Measurements from ENCODE around the gene PSTPIP2.
"Not testable (repeated sequence)": the region's sequence is repeated elsewhere in the genome, so short reads cannot be mapped to it uniquely, and the experiment has no call there.

Gene PSTPIP2

GRCh38 chr18:46071653-46072375 lies at the start of gene PSTPIP2:
Gene PSTPIP2 (minus strand): TSS chr18:46072260. CDS start chr18:46072188, 72 bp downstream.
- DNase-seq (ENCODE audit: extremely low read depth in 1 of 2, low read depth in 1 of 2), result peak; percentile 38 to 60

DNA sequence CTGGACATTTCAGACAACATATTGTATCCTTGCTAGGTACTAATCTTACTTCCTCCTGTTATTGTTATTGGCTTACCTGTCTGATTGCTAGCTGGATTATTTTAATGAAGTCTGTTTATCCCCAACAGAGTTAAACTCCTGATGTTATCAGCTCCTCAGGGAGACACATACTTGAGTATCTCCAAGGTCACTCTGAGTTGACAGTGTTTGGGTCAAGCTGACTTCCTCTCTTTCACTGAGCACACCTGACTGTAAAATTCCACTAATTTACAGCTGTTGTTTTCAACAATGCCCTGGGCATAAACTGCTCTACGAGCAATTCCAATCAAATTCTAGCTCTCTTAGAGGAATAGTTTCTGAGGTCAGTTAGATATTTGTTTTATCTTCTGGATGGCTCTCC lies 41.7 kb upstream of the PSTPIP2 start:
- DNase-seq (ENCODE audit: extremely low read depth in 1 of 2, low read depth in 1 of 2), result no peak

GRCh38 chr18:46110406-46110805 lies 38.3 kb upstream of the PSTPIP2 start:
- DNase-seq (ENCODE audit: extremely low read depth in 1 of 2, low read depth in 1 of 2), result no peak

- no peak for DNase-seq (ENCODE audit: extremely low read depth in 1 of 2, low read depth in 1 of 2)
Measured at GRCh38 chr18:46109386-46109785, 37.3 kb upstream of the PSTPIP2 start.

GRCh38 chr18:46104128-46104911 lies 32.3 kb upstream of the PSTPIP2 start, which contains the start of gene HAUS1:
Gene HAUS1 (plus strand): TSS chr18:46104385. CDS start chr18:46104412, 27 bp downstream.
- DNase-seq (ENCODE audit: extremely low read depth in 1 of 2, low read depth in 1 of 2), result peak; percentile 46 to 70

- DNase-seq (ENCODE audit: extremely low read depth in 1 of 2, low read depth in 1 of 2), result no peak
Measured at GRCh38 chr18:46099463-46099862, 27.4 kb upstream of the PSTPIP2 start.

DNA sequence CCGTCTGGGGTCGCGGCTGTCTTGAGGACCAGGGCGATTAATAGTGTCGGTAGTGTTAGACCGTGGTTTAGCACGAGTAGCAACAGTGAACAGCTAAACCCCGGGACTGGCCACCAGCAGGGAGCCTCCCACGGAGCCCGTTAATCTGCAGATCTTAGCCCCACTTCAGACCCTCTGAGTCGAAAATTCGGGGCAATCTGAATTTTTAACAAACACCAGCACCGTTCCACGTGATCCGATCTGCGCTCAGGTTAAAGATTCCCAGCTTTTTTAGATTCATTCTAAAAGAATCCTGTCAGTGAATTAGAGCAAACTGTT lies 26.5 kb upstream of the PSTPIP2 start:
- DNase-seq (ENCODE audit: extremely low read depth in 1 of 2, low read depth in 1 of 2), result no peak

GRCh38 chr18:46097801-46098615 lies 25.9 kb upstream of the PSTPIP2 start, which contains the start of gene ATP5F1A:
Gene ATP5F1A (minus strand): TSS chr18:46098296. CDS start chr18:46098231, 65 bp downstream.
- peak; percentile 65 to 78 for DNase-seq (ENCODE audit: extremely low read depth in 1 of 2, low read depth in 1 of 2)

GRCh38 chr18:46097431-46097800 lies 25.4 kb upstream of the PSTPIP2 start:
- no peak for DNase-seq (ENCODE audit: extremely low read depth in 1 of 2, low read depth in 1 of 2)

DNA sequence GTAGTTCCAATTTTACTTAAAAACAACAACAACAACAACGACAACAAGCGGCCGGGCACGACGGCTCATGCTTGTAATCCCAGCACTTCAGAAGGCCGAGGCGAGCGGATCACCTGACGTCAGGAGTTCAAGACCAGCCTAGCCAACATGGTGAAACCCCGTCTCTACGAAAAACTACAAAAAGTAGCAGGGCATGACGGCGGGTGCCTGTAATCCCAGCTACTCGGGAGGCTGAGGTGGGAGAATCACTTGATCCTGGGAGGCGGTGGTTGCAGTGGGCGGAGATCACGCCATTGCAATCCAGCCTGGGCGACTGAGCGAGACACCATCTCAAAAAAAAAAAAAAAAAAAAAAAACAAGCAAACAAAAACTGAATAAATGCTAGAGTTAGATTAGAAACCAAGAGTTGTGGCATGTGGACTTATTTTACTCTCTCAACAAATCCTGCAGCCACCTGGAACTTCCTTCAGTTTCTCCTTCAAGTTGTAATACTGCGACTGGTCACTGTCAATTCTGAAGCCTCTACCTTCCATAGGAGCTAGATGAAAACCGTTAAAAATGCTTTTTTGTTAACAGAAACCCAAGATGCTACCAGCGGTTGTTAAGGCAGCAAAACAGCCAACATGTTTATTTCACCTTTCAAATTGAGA lies 24.7 kb upstream of the PSTPIP2 start:
- no peak for DNase-seq (ENCODE audit: extremely low read depth in 1 of 2, low read depth in 1 of 2)

DNA sequence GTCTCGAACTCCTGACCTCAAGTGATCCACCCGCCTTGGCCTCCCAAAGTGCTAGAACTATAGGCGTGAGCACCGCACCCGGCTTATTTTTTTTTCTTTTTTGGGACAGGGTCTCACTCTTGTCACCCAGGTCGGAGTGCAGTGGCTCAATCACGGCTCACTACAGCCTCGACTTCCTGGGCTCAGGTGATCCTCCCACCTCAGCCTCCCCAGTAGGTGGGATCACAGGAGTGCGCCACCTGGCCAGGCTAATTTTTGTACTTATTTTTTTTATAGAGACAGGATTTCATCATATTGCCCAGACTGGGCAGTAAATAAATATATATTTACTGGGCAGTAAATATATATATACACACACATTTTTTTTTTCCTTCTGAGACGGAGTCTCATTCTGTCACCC lies 23.5 kb upstream of the PSTPIP2 start:
- DNase-seq (ENCODE audit: extremely low read depth in 1 of 2, low read depth in 1 of 2), result no peak

DNA sequence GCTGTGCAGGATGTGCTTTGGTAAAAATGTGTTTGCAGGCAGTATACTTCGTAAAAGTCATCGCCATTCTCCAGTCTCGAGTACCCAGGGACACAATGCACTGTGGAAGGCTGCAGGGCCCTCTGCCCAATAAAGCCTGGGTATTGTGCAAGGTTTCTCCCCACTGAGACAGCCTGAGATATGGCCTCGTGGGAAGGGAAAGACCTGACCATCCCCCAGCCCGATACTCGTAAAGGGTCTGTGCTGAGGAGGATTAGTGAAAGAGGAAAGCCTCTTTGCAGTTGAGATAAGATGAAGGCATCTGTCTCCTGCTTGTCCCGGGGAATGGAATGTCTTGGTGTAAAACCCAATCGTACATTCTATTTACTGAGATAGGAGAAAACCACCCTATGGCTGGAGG lies 16.4 kb upstream of the PSTPIP2 start:
- DNase-seq (ENCODE audit: extremely low read depth in 1 of 2, low read depth in 1 of 2), result not testable (repeated sequence)

GRCh38 chr18:46084431-46084830 lies 12.4 kb upstream of the PSTPIP2 start:
- no peak for DNase-seq (ENCODE audit: extremely low read depth in 1 of 2, low read depth in 1 of 2)

DNA sequence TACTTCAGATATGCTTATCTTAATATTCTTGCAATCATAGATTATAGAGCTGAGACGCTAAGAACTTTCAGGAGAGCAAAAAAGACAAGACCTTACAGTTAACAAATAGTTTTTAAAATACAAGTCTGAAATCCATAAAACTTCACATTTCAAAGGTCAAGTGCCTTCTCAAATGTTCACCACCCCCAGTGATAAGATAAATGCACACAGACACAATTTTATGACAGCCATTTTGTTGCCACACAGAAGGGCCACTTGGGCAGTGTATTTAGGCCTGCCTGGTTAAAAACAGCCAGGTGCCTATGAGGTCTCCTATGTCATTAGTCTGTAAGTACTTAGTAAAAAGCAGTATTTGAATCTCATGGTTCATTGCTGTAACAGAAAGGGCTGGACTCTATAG lies 8.1 kb upstream of the PSTPIP2 start:
- DNase-seq (ENCODE audit: extremely low read depth in 1 of 2, low read depth in 1 of 2), result no peak

DNA sequence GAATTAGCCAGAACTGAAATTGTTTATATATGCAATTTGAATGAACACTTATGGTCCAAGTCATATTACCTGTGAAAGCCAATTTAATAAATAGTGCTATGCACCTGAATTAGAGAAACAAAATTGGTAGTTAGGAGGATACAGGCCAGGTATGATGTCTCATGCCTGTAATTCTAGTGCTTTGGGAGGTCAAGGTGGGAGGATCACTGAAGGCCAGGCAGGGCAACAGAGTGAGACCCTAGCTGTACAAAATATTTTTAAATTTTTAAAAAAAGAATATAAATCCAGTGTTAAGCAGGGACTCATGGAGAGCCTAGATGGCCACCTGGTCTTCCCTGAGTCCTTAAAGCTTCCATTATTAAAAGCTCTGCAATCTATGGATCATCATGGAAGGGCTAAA lies 7.3 kb upstream of the PSTPIP2 start:
- DNase-seq (ENCODE audit: extremely low read depth in 1 of 2, low read depth in 1 of 2), result no peak

- no peak for DNase-seq (ENCODE audit: extremely low read depth in 1 of 2, low read depth in 1 of 2)
Measured at GRCh38 chr18:46073474-46074331, 1.6 kb upstream of the PSTPIP2 start.

- DNase-seq (ENCODE audit: extremely low read depth in 1 of 2, low read depth in 1 of 2), result no peak
Measured at GRCh38 chr18:46072959-46073358, 899 bp upstream of the PSTPIP2 start.

DNA sequence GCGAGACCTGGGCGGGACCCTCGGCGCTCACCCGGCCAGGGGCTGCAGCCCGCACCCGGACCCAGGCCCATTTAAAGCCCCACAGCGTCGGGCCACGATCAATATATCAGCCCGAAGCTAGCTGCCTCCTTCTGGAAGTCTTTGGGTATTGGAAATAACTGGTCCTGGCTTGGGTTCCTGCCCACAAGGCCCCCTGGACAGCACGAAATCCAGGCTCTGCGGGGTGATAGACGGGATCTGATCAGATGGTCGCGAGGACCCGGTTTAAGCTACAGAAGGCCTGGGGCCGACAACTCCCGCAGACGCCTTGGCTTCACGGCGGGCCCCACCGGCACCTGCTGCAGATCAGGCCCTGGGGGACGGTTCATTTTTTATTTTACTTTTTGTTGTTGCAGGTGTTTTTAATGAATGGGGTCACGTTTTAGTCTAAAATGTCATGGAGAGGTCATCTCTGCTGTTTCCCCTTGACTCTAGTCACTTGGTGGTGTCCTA lies 362 bp upstream of the PSTPIP2 start:
- no peak for DNase-seq (ENCODE audit: extremely low read depth in 1 of 2, low read depth in 1 of 2)

DNA sequence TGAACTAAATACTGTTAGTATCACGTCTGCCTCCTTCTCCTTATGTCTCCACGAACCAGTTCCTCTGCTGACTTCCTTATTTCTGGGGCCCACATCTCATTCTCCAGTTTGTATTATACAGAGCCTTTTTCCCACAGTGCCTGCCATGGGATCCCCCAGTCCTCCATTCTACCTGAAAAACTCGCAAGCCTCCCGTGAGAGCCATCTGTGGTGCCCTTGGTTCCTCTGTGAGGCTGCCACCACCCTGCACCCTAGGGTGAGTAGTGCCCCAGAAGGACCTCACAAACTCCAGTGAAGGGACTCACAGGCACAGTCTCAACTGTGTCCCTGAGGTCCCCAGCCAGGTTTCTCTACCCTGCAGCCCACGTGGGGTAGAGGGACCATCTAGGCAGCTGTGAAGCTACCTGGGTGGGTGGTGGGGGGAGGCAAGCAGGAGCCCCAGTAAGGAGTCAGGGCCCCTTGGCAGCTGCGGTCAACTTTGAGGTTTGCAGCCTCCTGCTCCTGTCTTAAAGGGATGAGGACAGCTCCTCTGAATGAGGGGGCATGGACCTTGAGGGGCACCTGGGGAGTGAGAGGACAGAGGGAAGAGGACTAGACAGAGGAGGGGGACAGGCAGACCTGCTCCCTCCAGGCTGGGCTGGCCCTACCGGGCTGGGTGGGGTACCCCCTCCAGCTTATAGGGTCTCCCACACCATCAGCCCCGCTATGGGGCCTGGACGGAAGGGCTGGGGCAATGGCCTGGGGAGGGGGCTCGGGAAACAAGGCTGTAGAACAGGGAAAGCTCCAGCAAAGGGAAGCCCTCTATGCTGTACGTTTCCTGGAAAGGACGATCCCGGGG lies 1.0 kb downstream of the PSTPIP2 start:
- DNase-seq (ENCODE audit: extremely low read depth in 1 of 2, low read depth in 1 of 2), result no peak

Measured in activated CD8-positive, alpha-beta memory T cell treated with anti-CD3 and anti-CD28 coated beads for 1 hour (primary cell).